ENCODE measurements around the gene PRPS1L1. TPM values are rescaled to one million over a fixed set of nuclear protein-coding genes. Genes with fewer than 3 reads are reported as not detected.

PRPS1L1 gene
- total RNA-seq, 1 donor from 2014 or later, result not detected

- TF ChIP-seq CTCF (IDR thresholded peaks at IDR 0.05) (no peak), EZH2phosphoT487 (IDR thresholded peaks at IDR 0.05) (no peak), EZH2 (IDR thresholded peaks at IDR 0.05) (no peak)
- Histone ChIP-seq H3K9me3 (ENCODE audit: low read depth) (no peaks in the 10 kb centered on the region), H2AFZ (replicated peaks) (no peak overlapping the region), H3F3A (ENCODE audit: low read depth) (no peaks in the 10 kb centered on the region), H4K20me1 (ENCODE audit: low read depth) (no peaks in the 10 kb centered on the region), H3K36me3 (no peaks in the 10 kb centered on the region), H3K4me3 (no peak overlapping the region), H3K4me2 (no peak overlapping the region), H3K79me2 (ENCODE audit: low read depth) (no peaks in the 10 kb centered on the region), H3K27me3 (no peaks in the 10 kb centered on the region), H3K4me1 (no peaks in the 10 kb centered on the region), H3K27ac (no peak overlapping the region), H3K9ac (no peak overlapping the region)
- H3K27me3 Mint-ChIP-seq (ENCODE audit: insufficient read depth, low read depth), result no peaks in the 10 kb centered on the region
- H3K9me3 Mint-ChIP-seq, result peaks cover 2% of the 10 kb centered on the region
- H3K4me1 Mint-ChIP-seq, result no peaks in the 10 kb centered on the region
- no peaks in the 10 kb centered on the region for H3K36me3 Mint-ChIP-seq
- no peak for DNase-seq (ENCODE audit: low spot score)
- H3K27ac Mint-ChIP-seq, result no peak overlapping the region
- H3K4me3 Mint-ChIP-seq, result no peak overlapping the region
Measured at GRCh38 chr7:18018296-18019215, 9.1 kb downstream of the PRPS1L1 start.

- Mint-ChIP-seq H3K4me3 (no peak overlapping the region), H3K27ac (no peak overlapping the region), H3K4me1 (no peaks in the 10 kb centered on the region), H3K9me3 (peaks cover 2% of the 10 kb centered on the region), H3K36me3 (no peaks in the 10 kb centered on the region), H3K27me3 (ENCODE audit: insufficient read depth, low read depth) (no peaks in the 10 kb centered on the region)
- no peaks in the 10 kb centered on the region for H3F3A ChIP-seq (ENCODE audit: low read depth)
- H3K4me2 ChIP-seq, result no peak overlapping the region
- H3K27ac ChIP-seq, result no peak overlapping the region
- TF ChIP-seq EZH2 (IDR thresholded peaks at IDR 0.05), result no peak
- no peak for DNase-seq (ENCODE audit: low spot score)
- H3K4me1 ChIP-seq, result no peaks in the 10 kb centered on the region
- H3K79me2 ChIP-seq (ENCODE audit: low read depth), result no peaks in the 10 kb centered on the region
- no peak overlapping the region for H3K9ac ChIP-seq
- H3K9me3 ChIP-seq (ENCODE audit: low read depth), result no peaks in the 10 kb centered on the region
- H3K36me3 ChIP-seq, result no peaks in the 10 kb centered on the region
- no peaks in the 10 kb centered on the region for H4K20me1 ChIP-seq (ENCODE audit: low read depth)
- no peak overlapping the region for H3K4me3 ChIP-seq
- no peak overlapping the region for H2AFZ ChIP-seq (replicated peaks)
- no peaks in the 10 kb centered on the region for H3K27me3 ChIP-seq
Measured at GRCh38 chr7:18016547-18017444, 10.8 kb downstream of the PRPS1L1 start.

- no peaks in the 10 kb centered on the region for H4K20me1 ChIP-seq (ENCODE audit: low read depth)
- DNase-seq (ENCODE audit: low spot score), result no peak
- H3K4me3 Mint-ChIP-seq, result no peak overlapping the region
- H3K36me3 ChIP-seq, result no peaks in the 10 kb centered on the region
- H3K27me3 Mint-ChIP-seq (ENCODE audit: insufficient read depth, low read depth), result no peaks in the 10 kb centered on the region
- H3K4me2 ChIP-seq, result no peak overlapping the region
- H3K4me3 ChIP-seq, result no peak overlapping the region
- H3K27ac Mint-ChIP-seq, result no peak overlapping the region
- H3K27me3 ChIP-seq, result no peaks in the 10 kb centered on the region
- no peaks in the 10 kb centered on the region for H3K36me3 Mint-ChIP-seq
- no peaks in the 10 kb centered on the region for H3K4me1 ChIP-seq
- H3F3A ChIP-seq (ENCODE audit: low read depth), result no peaks in the 10 kb centered on the region
- H3K9me3 ChIP-seq (ENCODE audit: low read depth), result no peaks in the 10 kb centered on the region
- peaks cover 4% of the 10 kb centered on the region for H3K9me3 Mint-ChIP-seq
- no peak for TF ChIP-seq EZH2 (IDR thresholded peaks at IDR 0.05)
- no peak for TF ChIP-seq CTCF (IDR thresholded peaks at IDR 0.05)
- TF ChIP-seq EZH2phosphoT487 (IDR thresholded peaks at IDR 0.05), result no peak
- H3K79me2 ChIP-seq (ENCODE audit: low read depth), result no peaks in the 10 kb centered on the region
- H2AFZ ChIP-seq (replicated peaks), result no peak overlapping the region
- H3K9ac ChIP-seq, result no peak overlapping the region
- H3K4me1 Mint-ChIP-seq, result no peaks in the 10 kb centered on the region
- H3K27ac ChIP-seq, result no peak overlapping the region
Measured at GRCh38 chr7:18013936-18014335, 13.7 kb downstream of the PRPS1L1 start.

All from neural progenitor cell (in vitro differentiated cells).